ENCODE measurements around the gene REST. TPM values are rescaled to one million over a fixed set of nuclear protein-coding genes. Genes with fewer than 3 reads are reported as not detected.
A peak's percentile ranks its signal among the peaks of the same experiment; 100 is the strongest.

Gene REST
- total and polyA plus RNA-seq, 9 of the 15 experiments (the other 6 are each of a cell fraction or from before 2014, with no cell fraction given) = 2.9 to 24.0 (median 19.2) TPM

- no peak for TF ChIP-seq ZNF695 (CRISPR knock-in tag; IDR thresholded peaks at IDR 0.05)
- TF ChIP-seq GABPA (tag; conservative IDR thresholded peaks at IDR 0.05; ENCODE audit: low read depth) = peak; percentile 93
- TF ChIP-seq ZNF785 (CRISPR knock-in tag; IDR thresholded peaks at IDR 0.05) = no peak
- TF ChIP-seq CXXC5 (CRISPR knock-in tag; IDR thresholded peaks at IDR 0.05) = peak; percentile 87
- no peak for TF ChIP-seq FOXK2 (conservative IDR thresholded peaks at IDR 0.05 in 1 of 2, IDR thresholded peaks at IDR 0.05 in 1 of 2; ENCODE audit: low read depth in 2 of 2)
- TF ChIP-seq SRSF9 (IDR thresholded peaks at IDR 0.05; ENCODE audit: borderline replicate concordance, low read depth, low read length) = no peak
- TF ChIP-seq, protein P1, sequence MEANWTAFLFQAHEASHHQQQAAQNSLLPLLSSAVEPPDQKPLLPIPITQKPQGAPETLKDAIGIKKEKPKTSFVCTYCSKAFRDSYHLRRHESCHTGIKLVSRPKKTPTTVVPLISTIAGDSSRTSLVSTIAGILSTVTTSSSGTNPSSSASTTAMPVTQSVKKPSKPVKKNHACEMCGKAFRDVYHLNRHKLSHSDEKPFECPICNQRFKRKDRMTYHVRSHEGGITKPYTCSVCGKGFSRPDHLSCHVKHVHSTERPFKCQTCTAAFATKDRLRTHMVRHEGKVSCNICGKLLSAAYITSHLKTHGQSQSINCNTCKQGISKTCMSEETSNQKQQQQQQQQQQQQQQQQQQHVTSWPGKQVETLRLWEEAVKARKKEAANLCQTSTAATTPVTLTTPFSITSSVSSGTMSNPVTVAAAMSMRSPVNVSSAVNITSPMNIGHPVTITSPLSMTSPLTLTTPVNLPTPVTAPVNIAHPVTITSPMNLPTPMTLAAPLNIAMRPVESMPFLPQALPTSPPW (CRISPR knock-in tag; IDR thresholded peaks at IDR 0.05) = peak; percentile 90
- peak; percentile 47 for TF ChIP-seq TAF1 (IDR thresholded peaks at IDR 0.05; ENCODE audit: control insufficient read depth, extremely low read depth, insufficient read depth, low read length, severe bottlenecking)
- TF ChIP-seq GABPB2 (CRISPR knock-in tag; conservative IDR thresholded peaks at IDR 0.05) = no peak
- TF ChIP-seq ZNF143 (CRISPR knock-in tag; IDR thresholded peaks at IDR 0.05) = no peak
- no peak; the same call in 1 of the 2 replicates for TF ChIP-seq MBD2 (IDR thresholded peaks at IDR 0.05; ENCODE audit: borderline replicate concordance, low read depth)
- no peak for TF ChIP-seq SLC30A9 (CRISPR knock-in tag; IDR thresholded peaks at IDR 0.05)
- TF ChIP-seq ZNF696 (CRISPR knock-in tag; conservative IDR thresholded peaks at IDR 0.05) = no peak
- no peak for TF ChIP-seq ZNF24 (IDR thresholded peaks at IDR 0.05)
- no peak for TF ChIP-seq ZNF175 (CRISPR knock-in tag; IDR thresholded peaks at IDR 0.05; ENCODE audit: low read depth)
- no peak for TF ChIP-seq EP400 (IDR thresholded peaks at IDR 0.05)
- TF ChIP-seq SP2 (IDR thresholded peaks at IDR 0.05; ENCODE audit: extremely low read depth, low read depth, low read length, poor library complexity, severe bottlenecking) = no peak
- no peak for TF ChIP-seq ZNF174 (CRISPR knock-in tag; IDR thresholded peaks at IDR 0.05)
- peak in 1 of 2 experiments; percentile 89; a peak in 2 of 4 replicates for TF ChIP-seq ZNF639 (CRISPR knock-in tag; conservative IDR thresholded peaks at IDR 0.05 in 1 of 2, IDR thresholded peaks at IDR 0.05 in 1 of 2)
- no peak for TF ChIP-seq ZNF436 (CRISPR knock-in tag; IDR thresholded peaks at IDR 0.05)
- no peak for TF ChIP-seq NR2F6 (CRISPR knock-in tag; IDR thresholded peaks at IDR 0.05)
- no peak for TF ChIP-seq NFIX (CRISPR knock-in tag; IDR thresholded peaks at IDR 0.05; ENCODE audit: low read depth)
- no peak for TF ChIP-seq ZNF146 (CRISPR knock-in tag; IDR thresholded peaks at IDR 0.05; ENCODE audit: unreplicated experiment)
- TF ChIP-seq SRSF3 (IDR thresholded peaks at IDR 0.05; ENCODE audit: insufficient read depth, low read length) = no peak
- no peak for TF ChIP-seq ZNF408 (CRISPR knock-in tag; IDR thresholded peaks at IDR 0.05; ENCODE audit: low read depth)
- TF ChIP-seq BCL6 (CRISPR knock-in tag; IDR thresholded peaks at IDR 0.05) = no peak
Observed at GRCh38 chr4:56908206-56909085, 746 bp downstream of the REST start (continued).

Data from K562 (cell line).